ENCODE results near the gene ABHD5.

ABHD5 gene

GRCh38 chr3:43686700-43687498, 3.8 kb upstream of the ABHD5 start:
- Histone ChIP-seq H2AFZ (ENCODE audit: low read length) (no peak overlapping the region), H3F3A (ENCODE audit: insufficient read depth, low read length) (peaks cover 20% of the 10 kb centered on the region), H3K36me3 (replicated peaks; ENCODE audit: insufficient read depth, low read length) (no peaks in the 10 kb centered on the region), H3K4me2 (ENCODE audit: low read depth, low read length) (no peak overlapping the region), H3K4me3 (ENCODE audit: low read length) (no peak overlapping the region), H3K9me3 (replicated peaks; ENCODE audit: insufficient read depth, low read length) (no peaks in the 10 kb centered on the region), H4K20me1 (ENCODE audit: insufficient read depth, low read length) (no peaks in the 10 kb centered on the region), H3K79me2 (ENCODE audit: low read length) (peaks cover 4% of the 10 kb centered on the region), H3K4me1 (ENCODE audit: low read length) (peaks cover 4% of the 10 kb centered on the region; the same call in 1 of the 2 replicates), H3K27ac (ENCODE audit: low read length) (no peak overlapping the region), H3K9ac (ENCODE audit: low read length) (no peak overlapping the region), H3K9me2 (replicated peaks; ENCODE audit: insufficient read depth, low read length) (no peaks in the 10 kb centered on the region), H3K27me3 (replicated peaks; ENCODE audit: insufficient read depth, low read length) (no peaks in the 10 kb centered on the region)
- TF ChIP-seq EZH2phosphoT487 (IDR thresholded peaks at IDR 0.05; ENCODE audit: low read length), result no peak
- no peak for TF ChIP-seq EZH2 (optimal IDR thresholded peaks at IDR 0.05; ENCODE audit: low read depth, low read length)
- TF ChIP-seq, protein P1, sequence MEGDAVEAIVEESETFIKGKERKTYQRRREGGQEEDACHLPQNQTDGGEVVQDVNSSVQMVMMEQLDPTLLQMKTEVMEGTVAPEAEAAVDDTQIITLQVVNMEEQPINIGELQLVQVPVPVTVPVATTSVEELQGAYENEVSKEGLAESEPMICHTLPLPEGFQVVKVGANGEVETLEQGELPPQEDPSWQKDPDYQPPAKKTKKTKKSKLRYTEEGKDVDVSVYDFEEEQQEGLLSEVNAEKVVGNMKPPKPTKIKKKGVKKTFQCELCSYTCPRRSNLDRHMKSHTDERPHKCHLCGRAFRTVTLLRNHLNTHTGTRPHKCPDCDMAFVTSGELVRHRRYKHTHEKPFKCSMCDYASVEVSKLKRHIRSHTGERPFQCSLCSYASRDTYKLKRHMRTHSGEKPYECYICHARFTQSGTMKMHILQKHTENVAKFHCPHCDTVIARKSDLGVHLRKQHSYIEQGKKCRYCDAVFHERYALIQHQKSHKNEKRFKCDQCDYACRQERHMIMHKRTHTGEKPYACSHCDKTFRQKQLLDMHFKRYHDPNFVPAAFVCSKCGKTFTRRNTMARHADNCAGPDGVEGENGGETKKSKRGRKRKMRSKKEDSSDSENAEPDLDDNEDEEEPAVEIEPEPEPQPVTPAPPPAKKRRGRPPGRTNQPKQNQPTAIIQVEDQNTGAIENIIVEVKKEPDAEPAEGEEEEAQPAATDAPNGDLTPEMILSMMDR (IDR thresholded peaks at IDR 0.05; ENCODE audit: low read length), result no peak
- no peak for DNase-seq

GRCh38 chr3:43687499-43687811, 3.3 kb upstream of the ABHD5 start:
- TF ChIP-seq EZH2 (optimal IDR thresholded peaks at IDR 0.05; ENCODE audit: low read depth, low read length), result no peak
- no peak for TF ChIP-seq EZH2phosphoT487 (IDR thresholded peaks at IDR 0.05; ENCODE audit: low read length)
- TF ChIP-seq, protein P1 (IDR thresholded peaks at IDR 0.05; ENCODE audit: low read length), result no peak
- no peak overlapping the region for H3K4me2 ChIP-seq (ENCODE audit: low read depth, low read length)
- no peak overlapping the region for H3K4me3 ChIP-seq (ENCODE audit: low read length)
- H3K9me2 ChIP-seq (replicated peaks; ENCODE audit: insufficient read depth, low read length), result no peaks in the 10 kb centered on the region
- H4K20me1 ChIP-seq (ENCODE audit: insufficient read depth, low read length), result no peaks in the 10 kb centered on the region
- no peaks in the 10 kb centered on the region for H3K9me3 ChIP-seq (replicated peaks; ENCODE audit: insufficient read depth, low read length)
- no peak overlapping the region for H3K9ac ChIP-seq (ENCODE audit: low read length)
- H3K79me2 ChIP-seq (ENCODE audit: low read length), result peaks cover 9% of the 10 kb centered on the region
- no peak for DNase-seq
- peaks cover 9% of the 10 kb centered on the region for H3K4me1 ChIP-seq (ENCODE audit: low read length)
- H3F3A ChIP-seq (ENCODE audit: insufficient read depth, low read length), result peaks cover 20% of the 10 kb centered on the region
- no peaks in the 10 kb centered on the region for H3K36me3 ChIP-seq (replicated peaks; ENCODE audit: insufficient read depth, low read length)
- no peaks in the 10 kb centered on the region for H3K27me3 ChIP-seq (replicated peaks; ENCODE audit: insufficient read depth, low read length)
- H3K27ac ChIP-seq (ENCODE audit: low read length), result no peak overlapping the region
- H2AFZ ChIP-seq (ENCODE audit: low read length), result no peak overlapping the region

GRCh38 chr3:43688245-43688650, 2.5 kb upstream of the ABHD5 start:
- TF ChIP-seq, protein P1 (IDR thresholded peaks at IDR 0.05; ENCODE audit: low read length), result no peak
- TF ChIP-seq EZH2phosphoT487 (IDR thresholded peaks at IDR 0.05; ENCODE audit: low read length) (no peak), EZH2 (optimal IDR thresholded peaks at IDR 0.05; ENCODE audit: low read depth, low read length) (no peak)
- Histone ChIP-seq H3K27ac (ENCODE audit: low read length) (no peak overlapping the region), H3F3A (ENCODE audit: insufficient read depth, low read length) (peaks cover 20% of the 10 kb centered on the region), H3K36me3 (replicated peaks; ENCODE audit: insufficient read depth, low read length) (no peaks in the 10 kb centered on the region), H3K4me1 (ENCODE audit: low read length) (peaks cover 15% of the 10 kb centered on the region), H3K9ac (ENCODE audit: low read length) (no peak overlapping the region), H3K4me3 (ENCODE audit: low read length) (no peak overlapping the region), H2AFZ (ENCODE audit: low read length) (no peak overlapping the region), H3K27me3 (replicated peaks; ENCODE audit: insufficient read depth, low read length) (no peaks in the 10 kb centered on the region), H4K20me1 (ENCODE audit: insufficient read depth, low read length) (no peaks in the 10 kb centered on the region), H3K4me2 (ENCODE audit: low read depth, low read length) (no peak overlapping the region), H3K9me2 (replicated peaks; ENCODE audit: insufficient read depth, low read length) (no peaks in the 10 kb centered on the region), H3K9me3 (replicated peaks; ENCODE audit: insufficient read depth, low read length) (no peaks in the 10 kb centered on the region), H3K79me2 (ENCODE audit: low read length) (peaks cover 17% of the 10 kb centered on the region)
- no peak for DNase-seq

All from MM.1S (cell line).